ENCODE data around the gene NUB1. TPM values are rescaled to one million over a fixed set of nuclear protein-coding genes. Genes with fewer than 3 reads are reported as not detected.

Gene NUB1
- total RNA-seq, 1 donor from 2014 or later, result 41.5 TPM

DNA sequence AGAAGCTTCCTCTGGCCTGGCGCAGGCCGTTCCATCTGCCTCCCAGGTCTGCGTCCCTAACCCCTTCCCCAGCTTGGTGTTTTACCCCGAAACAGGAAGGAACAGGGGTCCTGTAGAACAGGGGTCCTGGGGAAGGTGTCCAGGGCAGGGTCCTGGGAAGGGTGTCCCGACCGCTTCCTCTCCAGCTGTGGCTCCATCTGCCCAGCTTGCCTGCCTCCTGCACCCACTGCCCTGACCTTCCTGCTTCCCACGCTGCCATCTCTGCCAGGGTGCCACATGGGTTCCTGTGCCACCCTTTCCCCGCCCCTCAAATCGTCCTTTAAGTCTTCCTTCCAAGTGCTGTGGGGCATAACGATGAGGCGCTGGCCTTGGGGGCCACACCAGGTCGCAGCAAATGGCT lies 35.8 kb downstream of the NUB1 start:
- Mint-ChIP-seq H3K36me3 (ENCODE audit: low read depth, unreplicated experiment) (peaks cover 34% of the 10 kb centered on the region), H3K9me3 (ENCODE audit: unreplicated experiment) (no peaks in the 10 kb centered on the region), H3K27me3 (ENCODE audit: unreplicated experiment) (peaks cover 11% of the 10 kb centered on the region), H3K4me1 (ENCODE audit: unreplicated experiment) (peaks cover 11% of the 10 kb centered on the region), H3K4me3 (ENCODE audit: unreplicated experiment) (no peak overlapping the region), H3K27ac (ENCODE audit: unreplicated experiment) (no peak overlapping the region)
- DNase-seq (ENCODE audit: low spot score), result no peak
- TF ChIP-seq, protein P1, sequence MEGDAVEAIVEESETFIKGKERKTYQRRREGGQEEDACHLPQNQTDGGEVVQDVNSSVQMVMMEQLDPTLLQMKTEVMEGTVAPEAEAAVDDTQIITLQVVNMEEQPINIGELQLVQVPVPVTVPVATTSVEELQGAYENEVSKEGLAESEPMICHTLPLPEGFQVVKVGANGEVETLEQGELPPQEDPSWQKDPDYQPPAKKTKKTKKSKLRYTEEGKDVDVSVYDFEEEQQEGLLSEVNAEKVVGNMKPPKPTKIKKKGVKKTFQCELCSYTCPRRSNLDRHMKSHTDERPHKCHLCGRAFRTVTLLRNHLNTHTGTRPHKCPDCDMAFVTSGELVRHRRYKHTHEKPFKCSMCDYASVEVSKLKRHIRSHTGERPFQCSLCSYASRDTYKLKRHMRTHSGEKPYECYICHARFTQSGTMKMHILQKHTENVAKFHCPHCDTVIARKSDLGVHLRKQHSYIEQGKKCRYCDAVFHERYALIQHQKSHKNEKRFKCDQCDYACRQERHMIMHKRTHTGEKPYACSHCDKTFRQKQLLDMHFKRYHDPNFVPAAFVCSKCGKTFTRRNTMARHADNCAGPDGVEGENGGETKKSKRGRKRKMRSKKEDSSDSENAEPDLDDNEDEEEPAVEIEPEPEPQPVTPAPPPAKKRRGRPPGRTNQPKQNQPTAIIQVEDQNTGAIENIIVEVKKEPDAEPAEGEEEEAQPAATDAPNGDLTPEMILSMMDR (IDR thresholded peaks at IDR 0.05; ENCODE audit: unreplicated experiment), result no peak

DNA sequence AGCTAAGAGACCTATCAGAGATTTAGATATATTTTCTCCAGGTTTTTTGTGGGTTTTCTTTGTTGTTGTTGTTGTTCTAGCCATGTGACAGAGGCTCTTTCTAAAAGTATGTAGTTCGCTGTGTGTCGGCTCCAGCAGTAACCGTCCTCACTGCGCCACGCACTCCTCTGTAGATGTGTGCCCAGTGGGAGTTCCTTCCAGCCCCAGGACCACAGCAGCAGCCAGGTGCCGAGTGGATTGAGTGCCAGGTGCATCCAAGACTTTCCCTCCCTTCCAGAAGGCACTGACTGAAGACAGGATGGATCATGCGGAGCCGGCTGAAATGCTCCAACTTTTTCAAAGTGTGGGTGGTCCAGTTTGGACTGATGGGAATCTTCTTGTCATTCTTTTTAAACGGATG lies 36.4 kb downstream of the NUB1 start:
- Mint-ChIP-seq H3K36me3 (ENCODE audit: low read depth, unreplicated experiment) (peaks cover 34% of the 10 kb centered on the region), H3K9me3 (ENCODE audit: unreplicated experiment) (no peaks in the 10 kb centered on the region), H3K4me3 (ENCODE audit: unreplicated experiment) (peak overlapping the region; percentile 24), H3K27me3 (ENCODE audit: unreplicated experiment) (peaks cover 12% of the 10 kb centered on the region), H3K27ac (ENCODE audit: unreplicated experiment) (no peak overlapping the region), H3K4me1 (ENCODE audit: unreplicated experiment) (peaks cover 8% of the 10 kb centered on the region)
- TF ChIP-seq, protein P1 (IDR thresholded peaks at IDR 0.05; ENCODE audit: unreplicated experiment), result no peak
- DNase-seq (ENCODE audit: low spot score), result no peak

DNA sequence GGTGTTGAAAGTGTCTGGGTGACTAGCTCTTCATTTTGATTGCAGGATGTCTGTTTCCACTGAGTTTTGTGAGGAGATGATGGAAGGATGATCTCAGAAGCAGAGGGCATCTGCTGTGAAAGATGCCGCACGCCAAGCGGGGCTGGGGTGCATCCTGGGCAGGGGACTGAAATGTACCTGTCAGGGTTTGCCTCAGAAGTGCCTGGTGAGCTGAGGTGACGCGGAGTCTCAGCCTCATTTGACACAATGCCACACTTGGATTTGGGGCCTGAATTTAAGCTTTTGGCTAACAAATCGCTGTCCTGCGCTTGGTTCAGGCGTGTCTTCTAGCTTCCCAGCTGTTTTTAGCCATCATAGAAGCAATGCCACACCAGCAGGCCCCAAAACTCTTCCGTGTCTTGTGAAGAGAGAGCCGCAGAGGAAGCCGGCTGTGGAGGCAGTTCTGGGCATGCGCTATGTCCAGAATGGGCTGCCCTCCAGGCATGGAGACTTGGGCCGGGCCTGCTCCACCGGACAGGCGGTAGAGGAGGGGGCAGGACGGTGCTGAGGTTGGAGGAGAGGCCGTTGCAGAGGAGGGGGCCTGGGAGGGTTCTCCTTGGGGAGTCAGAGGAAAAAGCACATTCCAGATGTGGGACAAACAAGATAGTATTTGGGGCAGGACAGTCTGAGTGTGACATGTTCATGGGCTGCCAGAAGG lies 37.0 kb downstream of the NUB1 start:
- H3K4me3 Mint-ChIP-seq (ENCODE audit: unreplicated experiment), result peak overlapping the region; percentile 24
- DNase-seq (ENCODE audit: low spot score), result no peak
- H3K27ac Mint-ChIP-seq (ENCODE audit: unreplicated experiment), result no peak overlapping the region
- H3K36me3 Mint-ChIP-seq (ENCODE audit: low read depth, unreplicated experiment), result peaks cover 34% of the 10 kb centered on the region
- peaks cover 12% of the 10 kb centered on the region for H3K27me3 Mint-ChIP-seq (ENCODE audit: unreplicated experiment)
- TF ChIP-seq, protein P1 (IDR thresholded peaks at IDR 0.05; ENCODE audit: unreplicated experiment), result no peak
- no peaks in the 10 kb centered on the region for H3K9me3 Mint-ChIP-seq (ENCODE audit: unreplicated experiment)
- H3K4me1 Mint-ChIP-seq (ENCODE audit: unreplicated experiment), result peaks cover 6% of the 10 kb centered on the region

DNA sequence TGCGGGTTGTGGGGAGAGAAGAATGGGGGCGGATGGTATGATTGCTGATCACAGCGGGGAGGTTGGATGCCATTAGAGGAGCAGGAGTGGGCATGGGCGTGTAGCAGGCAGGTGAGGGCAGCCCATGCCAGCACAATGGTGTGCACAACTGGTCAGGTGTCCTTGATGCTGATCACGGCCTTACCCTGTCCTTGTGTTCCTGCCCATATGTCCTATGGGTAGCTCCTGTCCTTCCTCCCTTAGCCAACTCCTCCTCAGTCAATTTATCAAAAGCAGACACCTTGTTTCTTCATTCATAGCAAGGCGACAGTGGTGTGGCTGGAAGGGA lies 37.5 kb downstream of the NUB1 start:
- no peak for DNase-seq (ENCODE audit: low spot score)
- Mint-ChIP-seq H3K9me3 (ENCODE audit: unreplicated experiment) (no peaks in the 10 kb centered on the region), H3K27ac (ENCODE audit: unreplicated experiment) (peak overlapping the region; percentile 22), H3K4me1 (ENCODE audit: unreplicated experiment) (peaks cover 6% of the 10 kb centered on the region), H3K4me3 (ENCODE audit: unreplicated experiment) (no peak overlapping the region), H3K36me3 (ENCODE audit: low read depth, unreplicated experiment) (peaks cover 37% of the 10 kb centered on the region), H3K27me3 (ENCODE audit: unreplicated experiment) (peaks cover 16% of the 10 kb centered on the region)
- TF ChIP-seq, protein P1 (IDR thresholded peaks at IDR 0.05; ENCODE audit: unreplicated experiment), result no peak

DNA sequence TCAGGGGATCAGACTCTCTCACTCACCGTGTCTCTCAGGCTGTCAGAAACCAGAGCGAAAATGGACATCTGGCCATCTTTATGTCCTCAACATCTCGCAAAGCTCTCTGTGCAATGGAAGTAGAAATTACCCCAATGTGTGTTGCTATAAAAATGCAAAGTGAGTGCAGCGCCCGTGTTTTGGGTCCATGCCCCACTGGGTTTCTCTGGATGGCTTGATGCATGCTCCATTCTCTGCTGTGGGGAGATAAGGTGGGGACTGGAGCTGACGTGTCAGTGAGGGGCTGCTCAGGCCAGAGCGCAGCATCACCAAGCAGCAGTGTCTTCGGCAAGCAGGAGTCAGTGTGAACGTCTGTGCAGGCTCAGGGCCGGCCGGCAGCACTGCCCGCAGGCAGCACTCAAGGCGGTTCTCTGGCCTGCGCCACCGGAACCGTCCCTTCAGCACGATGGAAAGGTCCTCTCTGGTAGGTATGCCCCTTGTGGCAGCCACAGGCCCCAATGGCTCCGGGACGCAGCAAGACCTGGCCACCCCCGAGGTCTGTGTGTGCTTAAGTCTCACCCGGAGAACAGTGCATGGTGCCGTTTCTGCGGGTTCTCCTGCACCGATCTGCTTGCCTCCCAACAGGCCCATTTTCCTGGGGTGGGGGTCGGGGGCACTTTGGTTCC lies 38.1 kb downstream of the NUB1 start:
- TF ChIP-seq, protein P1 (IDR thresholded peaks at IDR 0.05; ENCODE audit: unreplicated experiment), result no peak
- Mint-ChIP-seq H3K27ac (ENCODE audit: unreplicated experiment) (peak overlapping the region; percentile 22), H3K4me1 (ENCODE audit: unreplicated experiment) (peaks cover 6% of the 10 kb centered on the region), H3K4me3 (ENCODE audit: unreplicated experiment) (no peak overlapping the region), H3K9me3 (ENCODE audit: unreplicated experiment) (no peaks in the 10 kb centered on the region), H3K36me3 (ENCODE audit: low read depth, unreplicated experiment) (peaks cover 37% of the 10 kb centered on the region), H3K27me3 (ENCODE audit: unreplicated experiment) (peaks cover 21% of the 10 kb centered on the region)
- no peak for DNase-seq (ENCODE audit: low spot score)

Data from endothelial cell (in vitro differentiated cells).